ENCODE results near the gene EPS15. TPM values are rescaled to one million over a fixed set of nuclear protein-coding genes. Genes with fewer than 3 reads are reported as not detected.

Gene EPS15
- total and polyA plus RNA-seq, 9 of the 15 experiments (the other 6 are each of a cell fraction or from before 2014, with no cell fraction given) = 23.1 to 69.0 (median 41.7) TPM

DNA sequence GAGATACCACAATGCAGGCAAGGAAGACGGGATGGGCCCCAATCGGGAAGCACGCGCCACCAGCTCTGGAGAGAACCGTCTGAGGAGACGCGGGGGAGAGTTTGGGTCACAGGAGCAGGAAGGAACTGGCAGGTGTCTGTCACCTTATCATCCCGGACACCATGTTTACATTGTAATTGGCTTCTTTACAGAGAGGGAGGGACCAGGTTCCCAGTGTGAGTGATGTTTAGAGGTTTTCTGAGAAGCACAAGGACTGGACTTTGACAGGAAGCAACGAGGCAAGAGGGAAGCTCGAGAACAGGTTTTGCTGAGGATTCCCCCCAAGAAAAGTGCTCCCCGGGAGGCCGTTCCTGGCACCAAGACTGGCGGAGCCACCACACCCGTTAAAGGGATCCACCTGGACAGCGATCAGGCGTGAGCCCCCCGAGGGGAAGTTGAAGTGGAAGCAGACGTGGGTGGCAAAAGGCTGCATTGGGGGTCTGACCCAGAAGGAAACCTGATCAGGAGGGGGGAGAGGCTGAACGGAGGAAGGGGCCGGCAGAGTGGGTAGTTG is 957 bp downstream of the EPS15 start (continued):
- TF ChIP-seq HES1 (IDR thresholded peaks at IDR 0.05; ENCODE audit: low read depth) (peak; percentile 92), SMARCE1 (IDR thresholded peaks at IDR 0.05) (peak; percentile 90), TRIM24 (IDR thresholded peaks at IDR 0.05) (peak; percentile 42 to 57; a peak in 2 of 4 replicates), CREM (IDR thresholded peaks at IDR 0.05; ENCODE audit: low read depth) (peak; percentile 78), RBM15 (IDR thresholded peaks at IDR 0.05; ENCODE audit: insufficient read depth, low read length) (no peak), JUND (IDR thresholded peaks at IDR 0.05; ENCODE audit: borderline replicate concordance, low read depth, low read length) (peak; percentile 86), JUND (tag; IDR thresholded peaks at IDR 0.05; ENCODE audit: borderline replicate concordance, low read depth, low read length) (peak; percentile 81; the same call in 2 of the 3 replicates), MTA3 (IDR thresholded peaks at IDR 0.05; ENCODE audit: borderline replicate concordance) (peak; percentile 89; the same call in 1 of the 2 replicates), NFIC (IDR thresholded peaks at IDR 0.05) (peak; percentile 91), KAT7 (CRISPR knock-in tag; IDR thresholded peaks at IDR 0.05; ENCODE audit: borderline replicate concordance) (0 out of 2 replicates have a peak, but pooled peaks have one; percentile 62), GTF2F1 (IDR thresholded peaks at IDR 0.05; ENCODE audit: low read depth, low read length) (peak; percentile 76), MCM7 (IDR thresholded peaks at IDR 0.05) (no peak), CBFA2T3 (IDR thresholded peaks at IDR 0.05) (peak; percentile 95), E2F6 (IDR thresholded peaks at IDR 0.05; ENCODE audit: borderline replicate concordance in 1 of 2, extremely low read depth in 1 of 2, insufficient read depth in 1 of 2, insufficient read length in 1 of 2, low read depth in 1 of 2, low read length in 1 of 2, poor library complexity in 1 of 2, severe bottlenecking in 1 of 2) (peak; percentile 48 to 78), ZNF778 (CRISPR knock-in tag; IDR thresholded peaks at IDR 0.05) (no peak), CBFA2T2 (conservative IDR thresholded peaks at IDR 0.05) (peak; percentile 89), FOXJ2 (tag; IDR thresholded peaks at IDR 0.05) (peak; percentile 57; the same call in 1 of the 2 replicates), ZNF592 (IDR thresholded peaks at IDR 0.05) (peak; percentile 71), E2F1 (CRISPR knock-in tag; IDR thresholded peaks at IDR 0.05) (peak; percentile 51; the same call in 1 of the 2 replicates)
- TF ChIP-seq, protein P1, sequence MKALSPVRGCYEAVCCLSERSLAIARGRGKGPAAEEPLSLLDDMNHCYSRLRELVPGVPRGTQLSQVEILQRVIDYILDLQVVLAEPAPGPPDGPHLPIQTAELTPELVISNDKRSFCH (CRISPR knock-in tag; IDR thresholded peaks at IDR 0.05) = no peak
- TF ChIP-seq, protein P1 (tag; IDR thresholded peaks at IDR 0.05) = no peak; the same call in 1 of the 2 replicates

Measured in K562 (cell line).